HL-60 (cell line): Measurements from ENCODE around the gene PRDM7.
"Not testable (repeated sequence)": the region's sequence is repeated elsewhere in the genome, so short reads cannot be mapped to it uniquely, and the experiment has no call there.

Source experiments
- GABPA ChIP-seq: IDR thresholded peaks from 2 replicates; pipeline ENCODE4 v1.6.1; 2012; ENCODE audit warnings: low read depth
- POLR2AphosphoS5 ChIP-seq: IDR thresholded peaks from 2 replicates; pipeline ENCODE4 v1.6.1; 2012; ENCODE audit warnings: low read depth
- SPI1 ChIP-seq: IDR thresholded peaks from 2 replicates; pipeline ENCODE4 v1.6.1; 2012; ENCODE audit warnings: low read depth, mild to moderate bottlenecking, borderline replicate concordance
- TF ChIP-seq, protein P1 (sequence below): IDR thresholded peaks from one replicate; pipeline ENCODE4 v1.5.1; 2011; ENCODE audit warnings: low read length, control low read depth, inconsistent platforms; ENCODE audit not compliant: insufficient read depth
- TF ChIP-seq, protein P2 (sequence below): IDR thresholded peaks from 2 replicates; pipeline ENCODE4 v1.6.1; 2012; ENCODE audit warnings: low read depth; ENCODE audit not compliant: insufficient replicate concordance

DNA sequence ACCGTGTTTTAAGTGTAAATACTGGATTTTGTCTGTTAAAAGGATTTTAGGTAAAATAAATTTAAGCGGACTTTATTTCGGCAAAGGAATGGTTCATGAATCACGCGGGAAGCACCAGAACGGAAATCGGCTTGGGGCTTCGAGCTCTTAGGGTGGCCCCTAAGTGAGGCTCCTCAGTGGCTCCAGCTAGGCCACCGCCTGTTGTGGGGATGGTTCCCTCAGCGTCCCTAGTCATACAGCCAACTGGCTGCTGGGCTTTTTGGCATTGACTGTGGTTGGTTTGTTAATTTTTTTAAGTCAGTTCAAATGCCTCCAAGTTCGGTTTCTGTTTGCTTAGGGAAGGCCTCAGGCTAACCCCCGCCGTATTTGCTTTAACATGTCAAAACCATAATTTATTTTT lies 29.9 kb upstream of the PRDM7 start:
- TF ChIP-seq, protein P1, sequence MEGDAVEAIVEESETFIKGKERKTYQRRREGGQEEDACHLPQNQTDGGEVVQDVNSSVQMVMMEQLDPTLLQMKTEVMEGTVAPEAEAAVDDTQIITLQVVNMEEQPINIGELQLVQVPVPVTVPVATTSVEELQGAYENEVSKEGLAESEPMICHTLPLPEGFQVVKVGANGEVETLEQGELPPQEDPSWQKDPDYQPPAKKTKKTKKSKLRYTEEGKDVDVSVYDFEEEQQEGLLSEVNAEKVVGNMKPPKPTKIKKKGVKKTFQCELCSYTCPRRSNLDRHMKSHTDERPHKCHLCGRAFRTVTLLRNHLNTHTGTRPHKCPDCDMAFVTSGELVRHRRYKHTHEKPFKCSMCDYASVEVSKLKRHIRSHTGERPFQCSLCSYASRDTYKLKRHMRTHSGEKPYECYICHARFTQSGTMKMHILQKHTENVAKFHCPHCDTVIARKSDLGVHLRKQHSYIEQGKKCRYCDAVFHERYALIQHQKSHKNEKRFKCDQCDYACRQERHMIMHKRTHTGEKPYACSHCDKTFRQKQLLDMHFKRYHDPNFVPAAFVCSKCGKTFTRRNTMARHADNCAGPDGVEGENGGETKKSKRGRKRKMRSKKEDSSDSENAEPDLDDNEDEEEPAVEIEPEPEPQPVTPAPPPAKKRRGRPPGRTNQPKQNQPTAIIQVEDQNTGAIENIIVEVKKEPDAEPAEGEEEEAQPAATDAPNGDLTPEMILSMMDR, result not testable (repeated sequence)
- TF ChIP-seq POLR2AphosphoS5, SPI1, GABPA: not testable (repeated sequence)
- TF ChIP-seq, protein P2, sequence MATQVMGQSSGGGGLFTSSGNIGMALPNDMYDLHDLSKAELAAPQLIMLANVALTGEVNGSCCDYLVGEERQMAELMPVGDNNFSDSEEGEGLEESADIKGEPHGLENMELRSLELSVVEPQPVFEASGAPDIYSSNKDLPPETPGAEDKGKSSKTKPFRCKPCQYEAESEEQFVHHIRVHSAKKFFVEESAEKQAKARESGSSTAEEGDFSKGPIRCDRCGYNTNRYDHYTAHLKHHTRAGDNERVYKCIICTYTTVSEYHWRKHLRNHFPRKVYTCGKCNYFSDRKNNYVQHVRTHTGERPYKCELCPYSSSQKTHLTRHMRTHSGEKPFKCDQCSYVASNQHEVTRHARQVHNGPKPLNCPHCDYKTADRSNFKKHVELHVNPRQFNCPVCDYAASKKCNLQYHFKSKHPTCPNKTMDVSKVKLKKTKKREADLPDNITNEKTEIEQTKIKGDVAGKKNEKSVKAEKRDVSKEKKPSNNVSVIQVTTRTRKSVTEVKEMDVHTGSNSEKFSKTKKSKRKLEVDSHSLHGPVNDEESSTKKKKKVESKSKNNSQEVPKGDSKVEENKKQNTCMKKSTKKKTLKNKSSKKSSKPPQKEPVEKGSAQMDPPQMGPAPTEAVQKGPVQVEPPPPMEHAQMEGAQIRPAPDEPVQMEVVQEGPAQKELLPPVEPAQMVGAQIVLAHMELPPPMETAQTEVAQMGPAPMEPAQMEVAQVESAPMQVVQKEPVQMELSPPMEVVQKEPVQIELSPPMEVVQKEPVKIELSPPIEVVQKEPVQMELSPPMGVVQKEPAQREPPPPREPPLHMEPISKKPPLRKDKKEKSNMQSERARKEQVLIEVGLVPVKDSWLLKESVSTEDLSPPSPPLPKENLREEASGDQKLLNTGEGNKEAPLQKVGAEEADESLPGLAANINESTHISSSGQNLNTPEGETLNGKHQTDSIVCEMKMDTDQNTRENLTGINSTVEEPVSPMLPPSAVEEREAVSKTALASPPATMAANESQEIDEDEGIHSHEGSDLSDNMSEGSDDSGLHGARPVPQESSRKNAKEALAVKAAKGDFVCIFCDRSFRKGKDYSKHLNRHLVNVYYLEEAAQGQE, result not testable (repeated sequence)
